HepG2 (cell line): ENCODE measurements around the gene ZNF846.

Source experiments
- FOXP1 ChIP-seq, 2 experiments: fragments of 450-650 bp in 1 of 2; IDR thresholded peaks; 2 replicates each; pipeline ENCODE4 v1.6.1; 2017 to 2018; ENCODE audit warnings: antibody characterized with exemption in 1 of 2
- MYC ChIP-seq: sonication (generic); formaldehyde crosslinking; IDR thresholded peaks from 2 replicates; pipeline ENCODE4 v1.9.0; 2021; ENCODE audit warnings: missing genetic modification reagents, borderline replicate concordance
- POLR2A ChIP-seq, 2 experiments: IDR thresholded peaks; 2 replicates each; pipeline ENCODE4 v1.6.1; 2011; ENCODE audit warnings: low read depth in 2 of 2, low read length in 2 of 2, mild to moderate bottlenecking in 1 of 2, moderate library complexity in 1 of 2; ENCODE audit not compliant: insufficient read depth in 1 of 2
- TGIF2 ChIP-seq: IDR thresholded peaks from 2 replicates; pipeline ENCODE4 v1.6.1; 2016; ENCODE audit warnings: control low read depth, missing compliant biosample characterization
- TRIM24 ChIP-seq: sonication (generic); formaldehyde crosslinking; IDR thresholded peaks from 2 replicates; pipeline ENCODE4 v1.8.0; 2022; ENCODE audit warnings: mild to moderate bottlenecking, missing genetic modification reagents
- ZNF577 ChIP-seq: sonication (generic); formaldehyde crosslinking; IDR thresholded peaks from 2 replicates; pipeline ENCODE4 v1.4.0; 2020; ENCODE audit warnings: mild to moderate bottlenecking, low read depth, missing genetic modification reagents, borderline replicate concordance
- TF ChIP-seq, protein P1 (sequence below): sonication (generic); formaldehyde crosslinking; IDR thresholded peaks from 2 replicates; pipeline ENCODE4 v1.4.0; 2020; ENCODE audit warnings: low read depth, missing genetic modification reagents
- TF ChIP-seq, protein P2 (sequence below): sonication (generic); formaldehyde crosslinking; IDR thresholded peaks from 2 replicates; pipeline ENCODE4 v1.9.0; 2022; ENCODE audit warnings: missing genetic modification reagents, mild to moderate bottlenecking, borderline replicate concordance

GRCh38 chr19:9808855-9809824 is 40.6 kb upstream of the ZNF846 start:
- TF ChIP-seq ZNF577 (CRISPR knock-in tag): no peak
- TF ChIP-seq POLR2A (IDR thresholded peaks at IDR 0.05; ENCODE audit: insufficient read depth in 1 of 2, low read depth in 2 of 2, low read length in 2 of 2): no peak
- TF ChIP-seq, protein P1, sequence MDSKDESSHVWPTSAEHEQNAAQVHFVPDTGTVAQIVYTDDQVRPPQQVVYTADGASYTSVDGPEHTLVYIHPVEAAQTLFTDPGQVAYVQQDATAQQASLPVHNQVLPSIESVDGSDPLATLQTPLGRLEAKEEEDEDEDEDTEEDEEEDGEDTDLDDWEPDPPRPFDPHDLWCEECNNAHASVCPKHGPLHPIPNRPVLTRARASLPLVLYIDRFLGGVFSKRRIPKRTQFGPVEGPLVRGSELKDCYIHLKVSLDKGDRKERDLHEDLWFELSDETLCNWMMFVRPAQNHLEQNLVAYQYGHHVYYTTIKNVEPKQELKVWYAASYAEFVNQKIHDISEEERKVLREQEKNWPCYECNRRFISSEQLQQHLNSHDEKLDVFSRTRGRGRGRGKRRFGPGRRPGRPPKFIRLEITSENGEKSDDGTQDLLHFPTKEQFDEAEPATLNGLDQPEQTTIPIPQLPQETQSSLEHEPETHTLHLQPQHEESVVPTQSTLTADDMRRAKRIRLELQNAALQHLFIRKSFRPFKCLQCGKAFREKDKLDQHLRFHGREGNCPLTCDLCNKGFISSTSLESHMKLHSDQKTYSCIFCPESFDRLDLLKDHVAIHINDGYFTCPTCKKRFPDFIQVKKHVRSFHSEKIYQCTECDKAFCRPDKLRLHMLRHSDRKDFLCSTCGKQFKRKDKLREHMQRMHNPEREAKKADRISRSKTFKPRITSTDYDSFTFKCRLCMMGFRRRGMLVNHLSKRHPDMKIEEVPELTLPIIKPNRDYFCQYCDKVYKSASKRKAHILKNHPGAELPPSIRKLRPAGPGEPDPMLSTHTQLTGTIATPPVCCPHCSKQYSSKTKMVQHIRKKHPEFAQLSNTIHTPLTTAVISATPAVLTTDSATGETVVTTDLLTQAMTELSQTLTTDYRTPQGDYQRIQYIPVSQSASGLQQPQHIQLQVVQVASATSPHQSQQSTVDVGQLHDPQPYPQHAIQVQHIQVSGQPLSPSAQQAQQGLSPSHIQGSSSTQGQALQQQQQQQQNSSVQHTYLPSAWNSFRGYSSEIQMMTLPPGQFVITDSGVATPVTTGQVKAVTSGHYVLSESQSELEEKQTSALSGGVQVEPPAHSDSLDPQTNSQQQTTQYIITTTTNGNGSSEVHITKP: no peak
- no peak for TF ChIP-seq TRIM24 (CRISPR knock-in tag)
- TF ChIP-seq MYC: no peak
- TF ChIP-seq TGIF2 (CRISPR knock-in tag): no peak
- TF ChIP-seq FOXP1 (IDR thresholded peaks at IDR 0.05): no peak
- no peak for TF ChIP-seq FOXP1 (CRISPR knock-in tag; IDR thresholded peaks at IDR 0.05)
- TF ChIP-seq, protein P2, sequence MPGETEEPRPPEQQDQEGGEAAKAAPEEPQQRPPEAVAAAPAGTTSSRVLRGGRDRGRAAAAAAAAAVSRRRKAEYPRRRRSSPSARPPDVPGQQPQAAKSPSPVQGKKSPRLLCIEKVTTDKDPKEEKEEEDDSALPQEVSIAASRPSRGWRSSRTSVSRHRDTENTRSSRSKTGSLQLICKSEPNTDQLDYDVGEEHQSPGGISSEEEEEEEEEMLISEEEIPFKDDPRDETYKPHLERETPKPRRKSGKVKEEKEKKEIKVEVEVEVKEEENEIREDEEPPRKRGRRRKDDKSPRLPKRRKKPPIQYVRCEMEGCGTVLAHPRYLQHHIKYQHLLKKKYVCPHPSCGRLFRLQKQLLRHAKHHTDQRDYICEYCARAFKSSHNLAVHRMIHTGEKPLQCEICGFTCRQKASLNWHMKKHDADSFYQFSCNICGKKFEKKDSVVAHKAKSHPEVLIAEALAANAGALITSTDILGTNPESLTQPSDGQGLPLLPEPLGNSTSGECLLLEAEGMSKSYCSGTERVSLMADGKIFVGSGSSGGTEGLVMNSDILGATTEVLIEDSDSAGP (CRISPR knock-in tag): no peak
